ENCODE data around the gene ITPRIP. TPM values are rescaled to one million over a fixed set of nuclear protein-coding genes. Genes with fewer than 3 reads are reported as not detected.

Gene ITPRIP
- total and polyA plus RNA-seq, 4 donors: 3.5 to 7.9 (median 6.0) TPM

DNA sequence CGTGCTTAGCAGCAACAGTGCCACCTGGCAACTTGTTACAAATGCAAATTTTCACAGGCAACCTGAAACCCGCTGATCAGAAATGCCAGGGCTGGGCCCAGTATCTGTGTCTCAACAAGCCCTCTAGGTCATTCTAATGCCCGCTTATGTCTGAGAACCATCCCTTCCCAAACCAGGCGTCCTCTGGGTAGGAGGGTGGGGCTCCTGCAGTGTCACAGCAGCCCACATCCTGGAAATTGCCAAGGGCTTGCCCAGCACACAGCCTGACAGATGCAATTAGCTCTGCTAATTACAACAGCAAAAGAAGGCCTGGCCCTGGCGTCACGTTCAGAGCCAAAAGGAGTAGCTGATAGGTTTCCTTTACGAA is 15.9 kb downstream of the ITPRIP start:
- Histone ChIP-seq H3K4me1 (ENCODE audit: control insufficient read depth in 4 of 4, insufficient read depth in 4 of 4, low read length in 3 of 4) (peaks cover 2 to 21% (median 8%) of the 10 kb centered on the region in 4 donors), H3K27ac (ENCODE audit: low read depth in 1 of 2, low read length in 2 of 2) (peak overlapping the region; percentile 4 to 62), H3K27me3 (ENCODE audit: control insufficient read depth in 4 of 4, insufficient read depth in 4 of 4, low read length in 3 of 4) (no peaks in the 10 kb centered on the region), H3K9ac (ENCODE audit: low read depth in 1 of 2, low read length in 2 of 2) (no peak overlapping the region), H3K9me3 (ENCODE audit: control insufficient read depth in 4 of 4, low read length in 3 of 4) (no peaks in the 10 kb centered on the region), H3K4me3 (ENCODE audit: low read depth in 1 of 3, low read length in 3 of 3) (no peak overlapping the region), H3K36me3 (ENCODE audit: control insufficient read depth in 4 of 4, insufficient read depth in 3 of 4, low read depth in 1 of 4, low read length in 3 of 4) (no peaks in the 10 kb centered on the region)
- no peak for TF ChIP-seq HNF4G (IDR thresholded peaks at IDR 0.05)
- TF ChIP-seq, protein P1, sequence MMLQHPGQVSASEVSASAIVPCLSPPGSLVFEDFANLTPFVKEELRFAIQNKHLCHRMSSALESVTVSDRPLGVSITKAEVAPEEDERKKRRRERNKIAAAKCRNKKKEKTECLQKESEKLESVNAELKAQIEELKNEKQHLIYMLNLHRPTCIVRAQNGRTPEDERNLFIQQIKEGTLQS (IDR thresholded peaks at IDR 0.05): no peak
- TF ChIP-seq, protein P2, sequence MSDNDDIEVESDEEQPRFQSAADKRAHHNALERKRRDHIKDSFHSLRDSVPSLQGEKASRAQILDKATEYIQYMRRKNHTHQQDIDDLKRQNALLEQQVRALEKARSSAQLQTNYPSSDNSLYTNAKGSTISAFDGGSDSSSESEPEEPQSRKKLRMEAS (IDR thresholded peaks at IDR 0.05): no peak
- 76% methylated on average over 7 of the region's 7 CpGs for WGBS
- no peak for DNase-seq (ENCODE audit: low spot score)

DNA sequence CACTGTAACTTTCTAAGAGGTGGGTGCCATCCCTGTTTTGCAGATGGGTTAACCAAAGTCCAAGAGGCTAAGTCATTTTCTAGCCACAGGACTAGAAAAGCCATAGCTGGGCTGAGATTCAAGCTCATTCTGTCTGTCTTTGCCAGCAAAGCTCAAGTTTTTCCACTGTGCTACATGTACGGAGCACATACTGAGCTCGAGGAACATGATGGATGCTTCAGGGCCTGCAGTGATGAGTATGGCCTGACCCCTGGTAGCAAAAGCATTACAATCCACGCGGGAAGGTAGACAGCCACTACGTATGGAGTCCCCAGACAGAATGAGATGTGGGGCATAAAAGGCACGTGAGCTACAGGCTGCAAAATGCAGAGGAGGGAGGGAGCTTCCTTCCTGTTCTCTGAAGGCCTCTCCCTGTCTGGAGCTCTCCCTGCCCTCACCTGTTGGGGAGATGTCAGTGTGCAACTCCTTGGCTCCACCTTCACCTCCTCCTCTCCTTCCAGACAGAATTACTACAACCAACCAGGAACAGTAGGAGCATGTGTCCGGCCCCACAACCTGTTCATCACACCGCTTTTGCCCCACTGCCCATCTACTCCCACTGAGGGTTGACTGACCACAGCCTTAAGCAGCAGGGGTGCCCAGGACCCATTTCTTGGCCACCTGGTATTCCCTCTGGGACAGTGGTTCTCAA is 16.4 kb downstream of the ITPRIP start:
- no peaks in the 10 kb centered on the region for H3K9me3 ChIP-seq (ENCODE audit: control insufficient read depth in 4 of 4, low read length in 3 of 4)
- peak overlapping the region; percentile 4 to 28 for H3K27ac ChIP-seq (ENCODE audit: low read depth in 1 of 2, low read length in 2 of 2)
- H3K4me1 ChIP-seq (ENCODE audit: control insufficient read depth in 4 of 4, insufficient read depth in 4 of 4, low read length in 3 of 4): peaks cover 2 to 21% (median 7%) of the 10 kb centered on the region in 4 donors
- no peak overlapping the region for H3K4me3 ChIP-seq (ENCODE audit: low read depth in 1 of 3, low read length in 3 of 3)
- no peak for TF ChIP-seq SP1 (IDR thresholded peaks at IDR 0.05)
- TF ChIP-seq, protein P3, sequence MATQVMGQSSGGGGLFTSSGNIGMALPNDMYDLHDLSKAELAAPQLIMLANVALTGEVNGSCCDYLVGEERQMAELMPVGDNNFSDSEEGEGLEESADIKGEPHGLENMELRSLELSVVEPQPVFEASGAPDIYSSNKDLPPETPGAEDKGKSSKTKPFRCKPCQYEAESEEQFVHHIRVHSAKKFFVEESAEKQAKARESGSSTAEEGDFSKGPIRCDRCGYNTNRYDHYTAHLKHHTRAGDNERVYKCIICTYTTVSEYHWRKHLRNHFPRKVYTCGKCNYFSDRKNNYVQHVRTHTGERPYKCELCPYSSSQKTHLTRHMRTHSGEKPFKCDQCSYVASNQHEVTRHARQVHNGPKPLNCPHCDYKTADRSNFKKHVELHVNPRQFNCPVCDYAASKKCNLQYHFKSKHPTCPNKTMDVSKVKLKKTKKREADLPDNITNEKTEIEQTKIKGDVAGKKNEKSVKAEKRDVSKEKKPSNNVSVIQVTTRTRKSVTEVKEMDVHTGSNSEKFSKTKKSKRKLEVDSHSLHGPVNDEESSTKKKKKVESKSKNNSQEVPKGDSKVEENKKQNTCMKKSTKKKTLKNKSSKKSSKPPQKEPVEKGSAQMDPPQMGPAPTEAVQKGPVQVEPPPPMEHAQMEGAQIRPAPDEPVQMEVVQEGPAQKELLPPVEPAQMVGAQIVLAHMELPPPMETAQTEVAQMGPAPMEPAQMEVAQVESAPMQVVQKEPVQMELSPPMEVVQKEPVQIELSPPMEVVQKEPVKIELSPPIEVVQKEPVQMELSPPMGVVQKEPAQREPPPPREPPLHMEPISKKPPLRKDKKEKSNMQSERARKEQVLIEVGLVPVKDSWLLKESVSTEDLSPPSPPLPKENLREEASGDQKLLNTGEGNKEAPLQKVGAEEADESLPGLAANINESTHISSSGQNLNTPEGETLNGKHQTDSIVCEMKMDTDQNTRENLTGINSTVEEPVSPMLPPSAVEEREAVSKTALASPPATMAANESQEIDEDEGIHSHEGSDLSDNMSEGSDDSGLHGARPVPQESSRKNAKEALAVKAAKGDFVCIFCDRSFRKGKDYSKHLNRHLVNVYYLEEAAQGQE (IDR thresholded peaks at IDR 0.05): no peak
- no peak for TF ChIP-seq FOXA1 (IDR thresholded peaks at IDR 0.05)
- WGBS: 82% methylated on average over 8 of the region's 8 CpGs
- no peak for DNase-seq (ENCODE audit: low spot score)
- no peak overlapping the region for H3K9ac ChIP-seq (ENCODE audit: low read depth in 1 of 2, low read length in 2 of 2)
- H3K36me3 ChIP-seq (ENCODE audit: control insufficient read depth in 4 of 4, insufficient read depth in 3 of 4, low read depth in 1 of 4, low read length in 3 of 4): no peaks in the 10 kb centered on the region
- no peaks in the 10 kb centered on the region for H3K27me3 ChIP-seq (ENCODE audit: control insufficient read depth in 4 of 4, insufficient read depth in 4 of 4, low read length in 3 of 4)

DNA sequence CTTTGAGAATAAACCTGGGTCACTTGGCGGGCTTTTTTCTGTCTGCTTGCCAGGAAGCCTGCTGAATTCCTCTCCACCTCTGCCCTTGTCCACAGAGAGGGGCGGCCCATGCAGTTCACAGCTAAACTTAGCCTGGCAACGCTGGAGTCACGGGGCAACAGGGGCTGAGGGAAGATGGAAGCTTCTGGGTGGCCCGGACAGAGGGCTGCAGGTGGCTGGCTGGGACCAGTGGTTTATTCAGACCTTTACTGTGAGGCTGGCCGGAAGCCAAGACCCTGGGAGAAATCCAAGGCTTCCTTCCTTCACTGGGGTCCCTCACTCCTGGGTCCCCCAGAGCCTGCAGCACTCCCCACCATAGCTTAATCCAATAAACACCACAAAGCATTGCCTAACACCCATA is 17.0 kb downstream of the ITPRIP start:
- Histone ChIP-seq H3K9me3 (ENCODE audit: control insufficient read depth in 4 of 4, low read length in 3 of 4) (no peaks in the 10 kb centered on the region), H3K27ac (ENCODE audit: low read depth in 1 of 2, low read length in 2 of 2) (no peak overlapping the region), H3K4me3 (ENCODE audit: low read depth in 1 of 3, low read length in 3 of 3) (no peak overlapping the region), H3K9ac (ENCODE audit: low read depth in 1 of 2, low read length in 2 of 2) (no peak overlapping the region), H3K4me1 (ENCODE audit: control insufficient read depth in 4 of 4, insufficient read depth in 4 of 4, low read length in 3 of 4) (peaks cover 2 to 18% (median 6%) of the 10 kb centered on the region in 4 donors), H3K36me3 (ENCODE audit: control insufficient read depth in 4 of 4, insufficient read depth in 3 of 4, low read depth in 1 of 4, low read length in 3 of 4) (no peaks in the 10 kb centered on the region), H3K27me3 (ENCODE audit: control insufficient read depth in 4 of 4, insufficient read depth in 4 of 4, low read length in 3 of 4) (no peaks in the 10 kb centered on the region)
- 76% methylated on average over 6 of the region's 6 CpGs for WGBS
- DNase-seq (ENCODE audit: low spot score): no peak
- no peak for TF ChIP-seq HNF4A (conservative IDR thresholded peaks at IDR 0.05)
- no peak for TF ChIP-seq NR2F2 (IDR thresholded peaks at IDR 0.05)
- TF ChIP-seq, protein P3 (IDR thresholded peaks at IDR 0.05): no peak
- TF ChIP-seq, protein P2 (IDR thresholded peaks at IDR 0.05): no peak
- no peak for TF ChIP-seq GABPA (IDR thresholded peaks at IDR 0.05 in 1 of 2, conservative IDR thresholded peaks at IDR 0.05 in 1 of 2)
- TF ChIP-seq, protein P4, sequence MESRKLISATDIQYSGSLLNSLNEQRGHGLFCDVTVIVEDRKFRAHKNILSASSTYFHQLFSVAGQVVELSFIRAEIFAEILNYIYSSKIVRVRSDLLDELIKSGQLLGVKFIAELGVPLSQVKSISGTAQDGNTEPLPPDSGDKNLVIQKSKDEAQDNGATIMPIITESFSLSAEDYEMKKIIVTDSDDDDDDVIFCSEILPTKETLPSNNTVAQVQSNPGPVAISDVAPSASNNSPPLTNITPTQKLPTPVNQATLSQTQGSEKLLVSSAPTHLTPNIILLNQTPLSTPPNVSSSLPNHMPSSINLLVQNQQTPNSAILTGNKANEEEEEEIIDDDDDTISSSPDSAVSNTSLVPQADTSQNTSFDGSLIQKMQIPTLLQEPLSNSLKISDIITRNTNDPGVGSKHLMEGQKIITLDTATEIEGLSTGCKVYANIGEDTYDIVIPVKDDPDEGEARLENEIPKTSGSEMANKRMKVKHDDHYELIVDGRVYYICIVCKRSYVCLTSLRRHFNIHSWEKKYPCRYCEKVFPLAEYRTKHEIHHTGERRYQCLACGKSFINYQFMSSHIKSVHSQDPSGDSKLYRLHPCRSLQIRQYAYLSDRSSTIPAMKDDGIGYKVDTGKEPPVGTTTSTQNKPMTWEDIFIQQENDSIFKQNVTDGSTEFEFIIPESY (IDR thresholded peaks at IDR 0.05): no peak
- TF ChIP-seq YY1 (IDR thresholded peaks at IDR 0.05): no peak
- TF ChIP-seq FOXA1 (IDR thresholded peaks at IDR 0.05): no peak
- TF ChIP-seq RXRA (IDR thresholded peaks at IDR 0.05): no peak
- no peak for TF ChIP-seq FOXA2 (IDR thresholded peaks at IDR 0.05)
- TF ChIP-seq EGR1 (IDR thresholded peaks at IDR 0.05; ENCODE audit: low read depth in 2 of 2): no peak
- TF ChIP-seq SP1 (IDR thresholded peaks at IDR 0.05): no peak
- TF ChIP-seq JUND (IDR thresholded peaks at IDR 0.05): no peak
- no peak for TF ChIP-seq HNF4G (IDR thresholded peaks at IDR 0.05)
- TF ChIP-seq RAD21 (IDR thresholded peaks at IDR 0.05): no peak
